ENCODE data around the gene TAF4B.
"Not testable (repeated sequence)": the region's sequence is repeated elsewhere in the genome, so short reads cannot be mapped to it uniquely, and the experiment has no call there.

TAF4B gene

GRCh38 chr18:26432651-26433424 lies 206.6 kb downstream of the TAF4B start:
- no peak for DNase-seq

DNA sequence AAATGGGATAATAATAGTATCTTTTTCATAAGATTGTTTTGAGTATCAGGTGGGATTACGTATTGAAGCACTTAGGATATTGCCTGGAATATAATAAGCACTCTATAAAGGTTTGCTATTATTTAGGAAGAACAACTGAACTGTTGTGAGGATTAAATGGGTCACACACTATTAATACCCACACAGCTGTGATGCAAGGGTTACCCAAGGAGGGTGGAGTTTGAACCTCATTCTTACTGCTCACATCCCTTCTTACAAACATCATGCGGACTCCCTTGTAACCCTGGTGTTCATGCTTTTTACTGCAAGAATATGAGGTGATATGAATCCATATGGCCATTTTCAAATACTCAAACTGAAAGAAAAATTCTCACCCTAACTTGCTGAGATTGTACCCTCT lies 208.6 kb downstream of the TAF4B start:
- no peak for DNase-seq

DNA sequence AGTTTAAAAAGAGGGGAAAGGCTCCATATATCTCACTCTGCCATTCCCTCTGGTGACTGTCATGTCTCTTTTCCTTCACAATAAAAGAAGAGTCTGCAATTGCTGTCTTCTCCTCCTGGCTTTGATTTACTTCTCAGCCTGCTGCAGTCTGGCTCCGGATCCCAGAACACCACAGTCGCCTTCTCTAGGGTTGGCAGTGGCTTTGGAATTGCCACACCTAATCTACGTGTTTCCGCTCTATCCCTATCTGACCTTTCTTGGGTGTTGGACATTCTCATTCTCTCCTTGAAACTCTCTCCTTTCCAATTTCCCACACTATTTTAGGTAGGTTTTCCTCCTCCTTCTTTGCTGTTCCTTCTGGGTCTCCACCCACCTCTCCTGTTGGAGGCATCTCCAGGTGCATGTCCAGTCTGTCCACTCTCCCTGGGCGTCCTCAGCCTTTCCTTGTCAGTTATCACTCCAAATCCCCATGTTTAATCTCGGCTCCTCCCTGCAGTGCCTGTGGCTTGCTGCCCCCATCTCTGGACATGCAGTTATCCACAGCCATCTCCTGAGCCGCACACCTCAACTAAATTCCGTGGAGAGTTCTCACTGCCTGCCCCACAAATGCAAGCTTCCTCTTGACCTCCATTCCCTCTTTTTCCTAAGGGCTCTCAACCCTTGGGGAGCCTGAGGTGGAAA lies 209.3 kb downstream of the TAF4B start:
- no peak for DNase-seq

DNA sequence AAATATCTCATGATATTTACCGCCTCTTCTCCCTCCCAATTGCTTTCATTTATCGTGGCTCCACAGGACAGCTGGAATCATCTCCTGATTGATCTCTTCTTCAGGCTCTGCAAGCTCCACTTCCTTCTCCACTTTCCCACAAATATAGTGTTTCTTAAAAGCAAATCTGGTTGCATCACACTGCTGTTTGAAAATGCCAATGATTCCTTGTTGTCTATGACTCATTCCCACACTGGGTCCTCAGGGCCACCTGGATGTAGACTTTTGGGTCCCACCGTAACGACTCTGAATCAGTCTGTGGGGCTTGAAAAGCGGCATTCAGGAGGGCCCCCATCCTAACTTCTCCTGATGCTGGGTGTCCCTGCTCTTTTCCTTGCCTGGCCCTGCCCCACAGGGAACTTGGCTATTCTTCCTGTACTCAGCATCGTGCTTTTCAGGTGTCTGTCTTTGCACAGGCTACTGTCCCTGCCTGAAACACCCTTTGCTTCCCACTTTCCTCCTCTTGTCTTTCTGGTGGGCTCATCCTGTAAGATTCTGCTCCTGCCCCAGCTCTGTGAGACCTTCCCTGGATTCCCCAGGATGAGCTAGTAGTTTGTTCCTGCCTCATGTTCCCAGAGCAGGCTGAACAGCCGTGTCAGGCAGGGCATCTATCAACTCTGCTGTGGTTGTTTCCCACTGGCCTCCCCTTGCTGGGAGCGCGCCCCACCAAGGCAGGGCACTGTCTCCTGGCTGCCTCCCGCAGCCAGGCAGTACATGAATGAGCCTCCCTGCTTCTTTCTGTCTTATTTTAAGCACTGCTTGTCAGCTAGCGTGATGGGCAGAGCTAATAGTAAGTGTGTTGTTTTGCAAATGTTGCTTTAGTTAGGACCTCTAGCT lies 210.2 kb downstream of the TAF4B start:
- DNase-seq: no peak

GRCh38 chr18:26437634-26438033 lies 211.4 kb downstream of the TAF4B start:
- DNase-seq: not testable (repeated sequence)

- no peak for DNase-seq
Observed at GRCh38 chr18:26438980-26439379, 212.7 kb downstream of the TAF4B start.

- DNase-seq: no peak
Observed at GRCh38 chr18:26439537-26439936, 213.3 kb downstream of the TAF4B start.

- DNase-seq: no peak
Observed at GRCh38 chr18:26440644-26441043, 214.4 kb downstream of the TAF4B start.

Measured in activated naive CD4-positive, alpha-beta T cell treated with anti-CD3 and anti-CD28 coated beads, Interleukin-2, amount 50 U/mL, for 16 hours (primary cell).